ENCODE measurements around the gene B4GALT5.

Gene B4GALT5

DNA sequence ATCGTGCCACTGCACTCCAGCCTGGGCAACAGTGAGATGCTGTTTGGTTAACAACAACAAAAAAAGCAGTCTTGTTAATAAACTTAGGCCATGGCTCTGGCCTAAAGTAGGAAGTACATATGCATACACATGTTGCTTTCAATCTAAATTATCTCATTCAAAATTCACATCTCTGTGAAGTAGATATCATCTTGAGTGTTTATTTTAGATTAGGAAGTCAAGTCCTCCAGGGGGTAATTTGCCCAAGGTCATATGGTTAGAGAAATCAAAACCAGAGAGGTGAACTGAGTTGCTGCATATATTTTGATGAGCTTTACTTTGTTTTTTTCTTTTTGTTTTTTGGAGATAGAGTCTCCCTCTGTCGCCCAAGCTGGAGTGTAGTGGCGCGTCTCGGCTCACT is 52.8 kb downstream of the B4GALT5 start:
- TF ChIP-seq, protein P1, sequence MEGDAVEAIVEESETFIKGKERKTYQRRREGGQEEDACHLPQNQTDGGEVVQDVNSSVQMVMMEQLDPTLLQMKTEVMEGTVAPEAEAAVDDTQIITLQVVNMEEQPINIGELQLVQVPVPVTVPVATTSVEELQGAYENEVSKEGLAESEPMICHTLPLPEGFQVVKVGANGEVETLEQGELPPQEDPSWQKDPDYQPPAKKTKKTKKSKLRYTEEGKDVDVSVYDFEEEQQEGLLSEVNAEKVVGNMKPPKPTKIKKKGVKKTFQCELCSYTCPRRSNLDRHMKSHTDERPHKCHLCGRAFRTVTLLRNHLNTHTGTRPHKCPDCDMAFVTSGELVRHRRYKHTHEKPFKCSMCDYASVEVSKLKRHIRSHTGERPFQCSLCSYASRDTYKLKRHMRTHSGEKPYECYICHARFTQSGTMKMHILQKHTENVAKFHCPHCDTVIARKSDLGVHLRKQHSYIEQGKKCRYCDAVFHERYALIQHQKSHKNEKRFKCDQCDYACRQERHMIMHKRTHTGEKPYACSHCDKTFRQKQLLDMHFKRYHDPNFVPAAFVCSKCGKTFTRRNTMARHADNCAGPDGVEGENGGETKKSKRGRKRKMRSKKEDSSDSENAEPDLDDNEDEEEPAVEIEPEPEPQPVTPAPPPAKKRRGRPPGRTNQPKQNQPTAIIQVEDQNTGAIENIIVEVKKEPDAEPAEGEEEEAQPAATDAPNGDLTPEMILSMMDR (conservative IDR thresholded peaks at IDR 0.05; ENCODE audit: low read depth, low read length) = no peak
- H3K4me3 ChIP-seq (IDR thresholded peaks at IDR 0.05; ENCODE audit: insufficient read depth, low read depth, low read length) = no peak overlapping the region
- H3K9ac ChIP-seq = no peak overlapping the region
- H3K79me2 ChIP-seq (ENCODE audit: insufficient read depth, low read depth) = peaks cover 37% of the 10 kb centered on the region; the same call in 1 of the 2 replicates
- H3K27me3 ChIP-seq (ENCODE audit: insufficient read depth, low read depth) = no peaks in the 10 kb centered on the region
- 0 out of 2 replicates have a peak, but pooled peaks cover 7% of the 10 kb centered on the region for H4K20me1 ChIP-seq (ENCODE audit: insufficient read depth)
- no peaks in the 10 kb centered on the region for H3K36me3 ChIP-seq (ENCODE audit: insufficient read depth)
- H2AFZ ChIP-seq (ENCODE audit: low read depth) = no peak overlapping the region
- no peak overlapping the region for H3K27ac ChIP-seq
- peaks cover 70% of the 10 kb centered on the region for H3K4me1 ChIP-seq (ENCODE audit: low read depth, poor library complexity, severe bottlenecking)
- H3K4me2 ChIP-seq = no peak overlapping the region

DNA sequence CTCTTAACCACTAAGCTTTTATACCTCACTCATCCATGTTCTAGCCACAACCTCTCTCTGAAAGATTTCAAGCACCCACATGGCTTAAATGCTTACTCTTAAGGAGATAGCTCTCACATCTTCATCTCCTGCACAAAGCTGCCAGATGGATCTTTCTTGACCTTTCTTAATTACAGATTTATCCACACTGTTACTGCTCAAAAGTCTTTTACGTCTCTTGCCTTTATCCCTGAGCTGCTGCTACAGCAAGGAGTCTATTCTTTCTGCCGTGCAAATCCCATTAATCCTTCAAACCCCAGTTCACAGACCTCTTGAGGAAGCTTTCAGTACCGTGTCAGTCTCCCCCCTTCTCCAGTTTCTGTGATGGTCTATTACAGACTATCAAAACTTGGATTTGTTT is 54.6 kb downstream of the B4GALT5 start:
- H2AFZ ChIP-seq (ENCODE audit: low read depth) = no peak overlapping the region
- 0 out of 2 replicates have a peak, but pooled peaks cover 7% of the 10 kb centered on the region for H4K20me1 ChIP-seq (ENCODE audit: insufficient read depth)
- H3K27me3 ChIP-seq (ENCODE audit: insufficient read depth, low read depth) = no peaks in the 10 kb centered on the region
- H3K27ac ChIP-seq = peak overlapping the region; percentile 33; the same call in 1 of the 2 replicates
- no peak overlapping the region; the same call in 1 of the 2 replicates for H3K9ac ChIP-seq
- peaks cover 29% of the 10 kb centered on the region; the same call in 1 of the 2 replicates for H3K79me2 ChIP-seq (ENCODE audit: insufficient read depth, low read depth)
- peak overlapping the region; percentile 91 for H3K4me2 ChIP-seq
- peaks cover 70% of the 10 kb centered on the region for H3K4me1 ChIP-seq (ENCODE audit: low read depth, poor library complexity, severe bottlenecking)
- TF ChIP-seq, protein P1 (conservative IDR thresholded peaks at IDR 0.05; ENCODE audit: low read depth, low read length) = no peak
- H3K4me3 ChIP-seq (IDR thresholded peaks at IDR 0.05; ENCODE audit: insufficient read depth, low read depth, low read length) = no peak overlapping the region
- H3K36me3 ChIP-seq (ENCODE audit: insufficient read depth) = no peaks in the 10 kb centered on the region

DNA sequence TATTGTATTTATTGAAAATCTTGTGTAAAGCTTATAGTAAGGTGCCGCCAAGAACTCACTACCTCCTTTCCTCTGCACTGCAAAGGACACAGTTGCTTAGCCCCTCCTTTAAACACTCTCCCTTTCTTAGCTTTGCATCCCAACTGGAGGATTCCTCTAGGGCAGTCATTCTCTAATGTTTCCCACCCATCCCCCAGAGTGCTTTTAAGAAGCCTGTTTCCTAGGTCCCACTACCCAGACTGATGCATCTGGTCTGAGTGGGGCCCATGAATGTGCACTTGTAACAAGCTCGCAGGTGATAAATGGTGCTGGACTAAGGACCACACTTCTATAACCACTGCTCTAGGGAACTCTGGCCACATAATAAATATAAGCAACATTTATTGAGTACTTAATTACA is 55.2 kb downstream of the B4GALT5 start:
- TF ChIP-seq, protein P1 (conservative IDR thresholded peaks at IDR 0.05; ENCODE audit: low read depth, low read length) = no peak
- Histone ChIP-seq H3K4me1 (ENCODE audit: low read depth, poor library complexity, severe bottlenecking) (peaks cover 70% of the 10 kb centered on the region), H3K79me2 (ENCODE audit: insufficient read depth, low read depth) (peaks cover 25% of the 10 kb centered on the region; the same call in 1 of the 2 replicates), H3K27me3 (ENCODE audit: insufficient read depth, low read depth) (no peaks in the 10 kb centered on the region), H2AFZ (ENCODE audit: low read depth) (no peak overlapping the region), H3K27ac (peak overlapping the region; percentile 33; the same call in 1 of the 2 replicates), H4K20me1 (ENCODE audit: insufficient read depth) (0 out of 2 replicates have a peak, but pooled peaks cover 7% of the 10 kb centered on the region), H3K4me2 (peak overlapping the region; percentile 91), H3K36me3 (ENCODE audit: insufficient read depth) (no peaks in the 10 kb centered on the region), H3K9ac (no peak overlapping the region), H3K4me3 (IDR thresholded peaks at IDR 0.05; ENCODE audit: insufficient read depth, low read depth, low read length) (no peak overlapping the region)

DNA sequence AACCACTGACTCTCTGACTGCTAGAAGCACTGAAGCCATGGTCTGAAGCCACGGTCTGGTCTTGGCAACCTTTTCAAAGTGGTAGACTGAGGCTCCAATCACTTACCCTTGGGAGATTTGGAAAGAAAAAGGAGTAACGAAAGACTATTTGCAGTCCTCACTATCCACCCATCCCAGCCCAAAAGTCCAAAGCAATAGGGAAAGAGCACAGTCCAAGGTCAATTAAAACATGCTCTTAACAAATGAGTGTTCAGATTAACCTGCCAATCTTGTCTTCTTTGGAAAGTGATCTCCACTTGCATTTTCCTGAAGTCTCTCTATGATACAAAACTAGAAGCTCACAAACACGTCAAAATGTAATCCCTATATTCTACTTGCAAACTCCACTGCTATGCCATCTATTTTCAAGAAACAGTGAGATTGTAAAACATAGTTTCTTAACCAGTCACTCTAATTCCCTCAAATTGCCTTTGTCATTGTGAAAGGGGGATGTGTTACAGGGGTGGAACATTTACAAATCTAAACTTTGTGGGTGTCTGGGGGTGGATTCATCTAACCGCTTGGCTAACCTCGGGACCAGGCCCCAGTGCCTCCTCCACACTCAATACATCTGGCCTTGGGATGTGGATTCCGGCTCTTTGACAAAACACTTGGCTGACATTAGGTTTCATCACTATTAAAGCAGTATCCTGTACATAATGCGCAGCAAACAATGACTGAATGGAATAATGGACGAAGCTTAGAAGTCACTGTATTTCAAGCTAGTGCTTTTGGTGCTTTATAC is 56.4 kb downstream of the B4GALT5 start:
- Histone ChIP-seq H3K36me3 (ENCODE audit: insufficient read depth) (no peaks in the 10 kb centered on the region), H4K20me1 (ENCODE audit: insufficient read depth) (0 out of 2 replicates have a peak, but pooled peaks cover 7% of the 10 kb centered on the region), H3K27me3 (ENCODE audit: insufficient read depth, low read depth) (no peaks in the 10 kb centered on the region), H3K4me3 (IDR thresholded peaks at IDR 0.05; ENCODE audit: insufficient read depth, low read depth, low read length) (no peak overlapping the region), H3K4me2 (no peak overlapping the region), H2AFZ (ENCODE audit: low read depth) (no peak overlapping the region), H3K4me1 (ENCODE audit: low read depth, poor library complexity, severe bottlenecking) (peaks cover 69% of the 10 kb centered on the region), H3K9ac (no peak overlapping the region), H3K27ac (no peak overlapping the region), H3K79me2 (ENCODE audit: insufficient read depth, low read depth) (peaks cover 25% of the 10 kb centered on the region; the same call in 1 of the 2 replicates)
- TF ChIP-seq, protein P1 (conservative IDR thresholded peaks at IDR 0.05; ENCODE audit: low read depth, low read length) = no peak

All from KMS-11 (cell line).